ENCODE data around the gene CCS.
A peak's percentile ranks its signal among the peaks of the same experiment; 100 is the strongest.

The CCS gene

DNA sequence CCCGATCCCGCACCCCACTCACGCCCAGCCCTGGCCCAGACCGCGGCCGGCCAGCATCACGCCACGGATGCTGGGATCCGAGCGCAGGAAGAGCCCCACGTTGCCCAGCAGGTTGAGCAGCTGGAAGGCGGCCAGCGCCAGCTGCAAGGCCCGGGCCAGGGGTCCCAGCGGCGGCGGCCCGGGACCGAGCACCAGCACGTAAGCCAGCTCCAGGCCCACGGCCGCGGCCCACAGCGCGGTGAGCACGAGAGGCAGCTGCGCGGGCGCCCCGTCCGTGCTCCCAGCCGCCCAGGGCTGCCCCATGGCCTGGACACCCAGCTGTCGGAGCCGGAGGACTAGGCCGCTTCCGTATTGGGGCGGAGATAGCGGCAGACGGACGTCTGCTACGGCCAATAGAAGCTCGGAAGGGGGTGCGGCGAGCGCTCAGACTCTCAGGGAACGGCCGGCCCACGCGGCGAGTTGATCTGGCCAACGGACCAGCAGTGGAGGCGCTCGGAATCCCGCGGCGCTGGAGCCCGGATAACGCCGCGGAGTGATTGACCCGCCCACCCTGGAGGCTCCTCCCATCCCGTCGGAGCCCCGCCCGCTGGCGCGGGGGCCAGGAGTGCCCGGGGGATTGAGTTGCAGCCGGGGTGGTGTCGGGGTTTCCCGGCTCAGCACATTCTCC lies 47.2 kb upstream of the CCS start, which contains the start of gene ZDHHC24:
ZDHHC24 (minus strand) TSS at position 348 of the 667 bp plus-strand sequence; CDS start at position 303, 45 bp downstream.
- H3K4me3 ChIP-seq (ENCODE audit: insufficient read depth, low read length, poor library complexity, severe bottlenecking) = peak within 1 kb of the TSS; percentile 87
- H3K79me2 ChIP-seq (ENCODE audit: insufficient read depth, low read length) = no peaks in the 10 kb centered on the region
- H2AFZ ChIP-seq (ENCODE audit: low read depth, low read length, severe bottlenecking) = peak within 1 kb of the TSS; percentile 77
- H3K27ac ChIP-seq (ENCODE audit: low read depth, low read length) = peak within 1 kb of the TSS; percentile 67
- H3K9me3 ChIP-seq (ENCODE audit: insufficient read depth, low read length) = no peaks in the 10 kb centered on the region
- peak within 1 kb of the TSS; percentile 81 for H3K9ac ChIP-seq (ENCODE audit: low read length)
- TF ChIP-seq, protein P1, sequence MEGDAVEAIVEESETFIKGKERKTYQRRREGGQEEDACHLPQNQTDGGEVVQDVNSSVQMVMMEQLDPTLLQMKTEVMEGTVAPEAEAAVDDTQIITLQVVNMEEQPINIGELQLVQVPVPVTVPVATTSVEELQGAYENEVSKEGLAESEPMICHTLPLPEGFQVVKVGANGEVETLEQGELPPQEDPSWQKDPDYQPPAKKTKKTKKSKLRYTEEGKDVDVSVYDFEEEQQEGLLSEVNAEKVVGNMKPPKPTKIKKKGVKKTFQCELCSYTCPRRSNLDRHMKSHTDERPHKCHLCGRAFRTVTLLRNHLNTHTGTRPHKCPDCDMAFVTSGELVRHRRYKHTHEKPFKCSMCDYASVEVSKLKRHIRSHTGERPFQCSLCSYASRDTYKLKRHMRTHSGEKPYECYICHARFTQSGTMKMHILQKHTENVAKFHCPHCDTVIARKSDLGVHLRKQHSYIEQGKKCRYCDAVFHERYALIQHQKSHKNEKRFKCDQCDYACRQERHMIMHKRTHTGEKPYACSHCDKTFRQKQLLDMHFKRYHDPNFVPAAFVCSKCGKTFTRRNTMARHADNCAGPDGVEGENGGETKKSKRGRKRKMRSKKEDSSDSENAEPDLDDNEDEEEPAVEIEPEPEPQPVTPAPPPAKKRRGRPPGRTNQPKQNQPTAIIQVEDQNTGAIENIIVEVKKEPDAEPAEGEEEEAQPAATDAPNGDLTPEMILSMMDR (IDR thresholded peaks at IDR 0.05; ENCODE audit: insufficient read depth, low read length, poor library complexity, severe bottlenecking) = no peak
- no peak for TF ChIP-seq EZH2phosphoT487 (conservative IDR thresholded peaks at IDR 0.05; ENCODE audit: low read length)
- no peaks in the 10 kb centered on the region for H3K36me3 ChIP-seq (ENCODE audit: low read length)
- H3K4me2 ChIP-seq (ENCODE audit: low read depth, low read length, poor library complexity, severe bottlenecking) = peak within 1 kb of the TSS; percentile 96
- no peaks in the 10 kb centered on the region for H3K27me3 ChIP-seq (ENCODE audit: low read length)
- H3F3A ChIP-seq (ENCODE audit: insufficient read depth) = peaks cover 16% of the 10 kb centered on the region
- no peaks in the 10 kb centered on the region for H4K20me1 ChIP-seq (ENCODE audit: low read depth, low read length)
- no peaks in the 10 kb centered on the region for H3K9me2 ChIP-seq (replicated peaks; ENCODE audit: insufficient read depth, low read length)

DNA sequence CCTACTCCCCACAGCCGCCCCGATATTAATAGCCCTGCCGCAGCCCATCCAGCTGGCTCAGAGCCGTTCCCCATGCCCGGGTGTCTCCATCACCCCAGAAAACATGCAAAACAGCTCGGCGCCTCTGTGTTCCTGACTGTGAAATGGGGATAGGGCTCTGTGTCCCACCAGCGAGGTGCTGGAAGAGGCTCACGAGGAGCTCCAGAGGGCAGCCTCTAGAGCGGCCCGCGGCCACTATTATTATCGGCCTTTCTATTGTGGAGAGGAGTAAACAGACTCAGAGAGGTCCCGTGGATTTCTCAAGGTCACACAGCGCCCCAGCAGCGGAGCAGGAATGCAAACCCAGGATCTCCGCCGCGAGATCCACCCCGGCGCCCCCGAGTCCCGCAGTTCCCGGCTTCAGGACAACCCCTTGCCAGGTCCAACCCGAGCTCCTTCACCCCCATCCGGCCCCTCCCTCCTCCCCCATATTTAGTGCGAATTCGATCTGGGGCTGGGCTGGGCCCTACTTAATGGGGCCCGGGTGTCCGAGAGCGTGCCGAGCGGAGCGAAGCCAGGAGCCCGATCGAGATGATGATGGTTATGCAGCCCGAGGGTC lies 46.5 kb upstream of the CCS start, which contains the start of gene ACTN3:
ACTN3 (plus strand) TSS at position 536 of the 598 bp plus-strand sequence; CDS start at position 571, 35 bp downstream.
- H3K4me3 ChIP-seq (ENCODE audit: insufficient read depth, low read length, poor library complexity, severe bottlenecking) = peak within 1 kb of the TSS; percentile 87
- peaks cover 16% of the 10 kb centered on the region for H3F3A ChIP-seq (ENCODE audit: insufficient read depth)
- H2AFZ ChIP-seq (ENCODE audit: low read depth, low read length, severe bottlenecking) = peak within 1 kb of the TSS; percentile 77
- H4K20me1 ChIP-seq (ENCODE audit: low read depth, low read length) = no peaks in the 10 kb centered on the region
- peak within 1 kb of the TSS; percentile 67 for H3K27ac ChIP-seq (ENCODE audit: low read depth, low read length)
- no peaks in the 10 kb centered on the region for H3K9me3 ChIP-seq (ENCODE audit: insufficient read depth, low read length)
- peak within 1 kb of the TSS; percentile 81 for H3K9ac ChIP-seq (ENCODE audit: low read length)
- H3K9me2 ChIP-seq (replicated peaks; ENCODE audit: insufficient read depth, low read length) = no peaks in the 10 kb centered on the region
- no peaks in the 10 kb centered on the region for H3K36me3 ChIP-seq (ENCODE audit: low read length)
- no peaks in the 10 kb centered on the region for H3K27me3 ChIP-seq (ENCODE audit: low read length)
- peak within 1 kb of the TSS; percentile 96 for H3K4me2 ChIP-seq (ENCODE audit: low read depth, low read length, poor library complexity, severe bottlenecking)
- no peak for TF ChIP-seq EZH2phosphoT487 (conservative IDR thresholded peaks at IDR 0.05; ENCODE audit: low read length)
- TF ChIP-seq, protein P1 (IDR thresholded peaks at IDR 0.05; ENCODE audit: insufficient read depth, low read length, poor library complexity, severe bottlenecking) = no peak
- no peaks in the 10 kb centered on the region for H3K79me2 ChIP-seq (ENCODE audit: insufficient read depth, low read length)

DNA sequence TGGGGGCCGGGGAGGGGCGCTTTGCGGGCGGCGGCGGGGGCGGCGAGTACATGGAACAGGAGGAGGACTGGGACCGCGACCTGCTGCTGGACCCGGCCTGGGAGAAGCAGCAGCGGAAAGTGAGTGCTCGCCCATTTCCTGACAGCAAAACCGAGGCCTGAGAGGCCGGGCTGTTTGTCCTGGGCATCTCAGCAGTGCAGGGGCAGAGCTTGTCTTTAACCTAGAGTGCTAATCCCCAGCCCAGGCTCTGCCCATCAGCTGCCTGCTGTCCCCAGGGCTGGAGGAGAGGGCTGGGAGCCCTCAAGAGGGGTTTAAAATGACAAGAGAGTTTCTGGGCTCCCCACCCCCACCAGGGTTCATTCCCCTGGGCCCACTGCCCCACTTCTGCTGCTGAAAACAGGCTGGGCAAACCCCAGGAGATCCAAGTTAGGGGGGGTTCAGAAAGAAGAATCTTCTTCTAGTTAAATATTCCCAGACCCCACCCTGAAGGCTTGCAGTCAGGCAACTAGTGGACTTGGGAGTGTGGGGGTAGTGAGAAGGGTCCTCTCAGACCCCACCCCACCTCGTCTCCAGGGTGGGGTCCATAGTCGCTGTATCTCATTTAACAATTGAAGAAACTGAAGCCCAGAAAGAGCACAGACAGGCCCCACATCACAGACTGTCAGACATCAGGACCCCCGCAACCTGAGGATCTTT lies 45.9 kb upstream of the CCS start:
- Histone ChIP-seq H2AFZ (ENCODE audit: low read depth, low read length, severe bottlenecking) (peak overlapping the region; percentile 77), H3K9ac (ENCODE audit: low read length) (no peak overlapping the region)

More for the DNA sequence above, 45.9 kb upstream of the CCS start:
- Histone ChIP-seq H3K4me2 (ENCODE audit: low read depth, low read length, poor library complexity, severe bottlenecking) (peak overlapping the region; percentile 96), H3K79me2 (ENCODE audit: insufficient read depth, low read length) (no peaks in the 10 kb centered on the region), H3K4me3 (ENCODE audit: insufficient read depth, low read length, poor library complexity, severe bottlenecking) (no peak overlapping the region), H3K9me2 (replicated peaks; ENCODE audit: insufficient read depth, low read length) (no peaks in the 10 kb centered on the region), H3K9me3 (ENCODE audit: insufficient read depth, low read length) (no peaks in the 10 kb centered on the region), H3F3A (ENCODE audit: insufficient read depth) (peaks cover 16% of the 10 kb centered on the region), H3K27ac (ENCODE audit: low read depth, low read length) (no peak overlapping the region), H3K27me3 (ENCODE audit: low read length) (no peaks in the 10 kb centered on the region), H4K20me1 (ENCODE audit: low read depth, low read length) (no peaks in the 10 kb centered on the region), H3K36me3 (ENCODE audit: low read length) (no peaks in the 10 kb centered on the region)
- TF ChIP-seq, protein P1 (IDR thresholded peaks at IDR 0.05; ENCODE audit: insufficient read depth, low read length, poor library complexity, severe bottlenecking) = no peak
- TF ChIP-seq EZH2phosphoT487 (conservative IDR thresholded peaks at IDR 0.05; ENCODE audit: low read length) = no peak
